NB4 (cell line): ENCODE results near the gene PPP1R14C.

ENCODE experiments used
- POLR2A ChIP-seq: IDR thresholded peaks from 2 replicates; pipeline ENCODE4 v1.6.1; 2011; ENCODE audit warnings: mild to moderate bottlenecking; ENCODE audit not compliant: insufficient read length; ENCODE audit errors: extremely low read depth
- TF ChIP-seq, protein P1 (sequence below): IDR thresholded peaks from one replicate; pipeline ENCODE4 v1.5.1; 2012; ENCODE audit warnings: low read depth, low read length
- TF ChIP-seq, protein P2 (sequence below): IDR thresholded peaks from 2 replicates; pipeline ENCODE4 v1.6.1; 2011; ENCODE audit warnings: low read depth, low read length

DNA sequence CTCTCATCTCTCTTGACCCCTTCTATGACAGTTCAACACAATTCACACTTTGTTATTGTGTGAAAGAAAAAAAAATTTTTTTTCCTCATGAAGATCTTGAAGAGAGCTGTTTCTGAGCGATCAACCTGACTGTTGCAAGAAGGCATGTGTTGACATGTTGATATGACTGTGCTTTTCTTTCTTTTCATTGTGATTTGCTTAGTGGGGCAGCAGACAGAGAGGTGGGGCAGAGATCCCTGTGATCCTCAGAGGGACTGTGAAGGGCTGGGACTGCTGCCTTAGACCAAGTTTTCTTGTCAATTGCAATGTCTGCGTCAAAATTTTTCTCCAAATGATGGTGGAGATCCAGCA lies 155.2 kb downstream of the PPP1R14C start:
- TF ChIP-seq, protein P1, sequence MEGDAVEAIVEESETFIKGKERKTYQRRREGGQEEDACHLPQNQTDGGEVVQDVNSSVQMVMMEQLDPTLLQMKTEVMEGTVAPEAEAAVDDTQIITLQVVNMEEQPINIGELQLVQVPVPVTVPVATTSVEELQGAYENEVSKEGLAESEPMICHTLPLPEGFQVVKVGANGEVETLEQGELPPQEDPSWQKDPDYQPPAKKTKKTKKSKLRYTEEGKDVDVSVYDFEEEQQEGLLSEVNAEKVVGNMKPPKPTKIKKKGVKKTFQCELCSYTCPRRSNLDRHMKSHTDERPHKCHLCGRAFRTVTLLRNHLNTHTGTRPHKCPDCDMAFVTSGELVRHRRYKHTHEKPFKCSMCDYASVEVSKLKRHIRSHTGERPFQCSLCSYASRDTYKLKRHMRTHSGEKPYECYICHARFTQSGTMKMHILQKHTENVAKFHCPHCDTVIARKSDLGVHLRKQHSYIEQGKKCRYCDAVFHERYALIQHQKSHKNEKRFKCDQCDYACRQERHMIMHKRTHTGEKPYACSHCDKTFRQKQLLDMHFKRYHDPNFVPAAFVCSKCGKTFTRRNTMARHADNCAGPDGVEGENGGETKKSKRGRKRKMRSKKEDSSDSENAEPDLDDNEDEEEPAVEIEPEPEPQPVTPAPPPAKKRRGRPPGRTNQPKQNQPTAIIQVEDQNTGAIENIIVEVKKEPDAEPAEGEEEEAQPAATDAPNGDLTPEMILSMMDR = no peak
- TF ChIP-seq, protein P2, sequence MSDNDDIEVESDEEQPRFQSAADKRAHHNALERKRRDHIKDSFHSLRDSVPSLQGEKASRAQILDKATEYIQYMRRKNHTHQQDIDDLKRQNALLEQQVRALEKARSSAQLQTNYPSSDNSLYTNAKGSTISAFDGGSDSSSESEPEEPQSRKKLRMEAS = no peak
- TF ChIP-seq POLR2A = no peak
